MCF 10A (cell line): Measurements from ENCODE around the gene CREBL2. TPM values are rescaled to one million over a fixed set of nuclear protein-coding genes. Genes with fewer than 3 reads are reported as not detected.
A peak's percentile ranks its signal among the peaks of the same experiment; 100 is the strongest.
"Not testable (repeated sequence)": the region's sequence is repeated elsewhere in the genome, so short reads cannot be mapped to it uniquely, and the experiment has no call there.

ENCODE experiments used
- BruUV-seq: library from RNA; stranded (reverse); fragments of 400-500 nt; replicated peaks from 2 replicates; lab custom pipeline; 2021; lab: Mats Ljungman, UMichigan
- CTCF ChIA-PET: fragments of 300-600 bp; sonication (Branson Sonifier 250); formaldehyde crosslinking; extraction: SDS; loops from one replicate; lab custom pipeline; 2021; ENCODE audit warnings: antibody characterized with exemption, inconsistent platforms; lab: Yijun Ruan, JAX
- POLR2A ChIA-PET: fragments of 300-600, 350-650 bp; sonication (Branson Sonifier 250); formaldehyde crosslinking; extraction: SDS; loops from one replicate; lab custom pipeline; 2020; ENCODE audit warnings: antibody characterized with exemption, inconsistent platforms; lab: Yijun Ruan, JAX
- DNase-seq: peaks from one replicate; pipeline ENCODE4 v3.0.0-alpha.2; 2018; ENCODE audit not compliant: unreplicated experiment
- H3K27ac Mint-ChIP-seq: one replicate; pipeline ENCODE4 v1.8.0; 2022; ENCODE audit warnings: mild to moderate bottlenecking, low read depth, mixed read lengths; ENCODE audit not compliant: unreplicated experiment
- H3K27me3 Mint-ChIP-seq: one replicate; pipeline ENCODE4 v1.8.0; 2022; ENCODE audit warnings: mixed read lengths; ENCODE audit not compliant: insufficient read depth, unreplicated experiment
- H3K36me3 Mint-ChIP-seq: one replicate; pipeline ENCODE4 v1.8.0; 2022; ENCODE audit warnings: mild to moderate bottlenecking, moderate library complexity, mixed read lengths; ENCODE audit not compliant: insufficient read depth, unreplicated experiment
- H3K4me1 Mint-ChIP-seq: one replicate; pipeline ENCODE4 v1.8.0; 2022; ENCODE audit warnings: mixed read lengths; ENCODE audit not compliant: insufficient read depth, unreplicated experiment
- H3K4me3 Mint-ChIP-seq: one replicate; pipeline ENCODE4 v1.8.0; 2022; ENCODE audit warnings: mild to moderate bottlenecking, moderate library complexity, mixed read lengths; ENCODE audit not compliant: unreplicated experiment
- H3K9me3 Mint-ChIP-seq: one replicate; pipeline ENCODE4 v1.8.0; 2022; ENCODE audit warnings: mixed read lengths; ENCODE audit not compliant: unreplicated experiment
- CTCF ChIP-seq: fragments of 200-600 bp; IDR thresholded peaks from one replicate; pipeline ENCODE4 v1.8.0; 2022; ENCODE audit warnings: antibody characterized with exemption, mild to moderate bottlenecking; ENCODE audit not compliant: unreplicated experiment
- intact Hi-C: fragments of 100-400 bp; cut with micrococcal nuclease; formaldehyde crosslinking; loops from 2 replicates; pipeline ENCODE4 v1.14.1; 2022
- total RNA-seq: library from RNA; stranded (reverse); gene quantifications from 2 replicates; pipeline ENCODE4 v1.2.3, GENCODE V29; 2022

CREBL2 gene
- total RNA-seq, 1 experiment from 2014 or later: 17.4 TPM

GRCh38 chr12:12612358-12612757 lies 682 bp downstream of the CREBL2 start:
- no peaks in the 10 kb centered on the region for H3K27me3 Mint-ChIP-seq
- peak overlapping the region; percentile 95 for H3K4me3 Mint-ChIP-seq
- peak; percentile 64 for DNase-seq
- no TSS peak for BruUV-seq
- ChIA-PET POLR2A (interaction anchor here (0.7 to 3.0 kb wide), 18 partner anchors 10 to 255 kb away, joined by 3 to 21 read pairs (median 4); partner anchors contain the start of genes BORCS5 and DUSP16), CTCF (interaction anchor here (1.3 kb wide), 1 partner anchor 124 kb away, joined by 4 read pairs; no protein-coding TSS in a partner anchor)
- no peaks in the 10 kb centered on the region for H3K9me3 Mint-ChIP-seq
- H3K36me3 Mint-ChIP-seq: peaks cover 22% of the 10 kb centered on the region
- no peak for TF ChIP-seq CTCF
- H3K27ac Mint-ChIP-seq: peak overlapping the region; percentile 98
- intact Hi-C loops: loop anchor here (5.0 kb wide), 1 partner anchor 530 kb away; no protein-coding TSS in a partner anchor
- peaks cover 23% of the 10 kb centered on the region for H3K4me1 Mint-ChIP-seq

GRCh38 chr12:12613344-12613743 lies 1.7 kb downstream of the CREBL2 start:
- BruUV-seq: TSS peak; percentile 32
- intact Hi-C loops: loop anchor here (5.0 kb wide), 1 partner anchor 531 kb away; no protein-coding TSS in a partner anchor

GRCh38 chr12:12614342-12614741 lies 2.7 kb downstream of the CREBL2 start:
- no peak overlapping the region for H3K27ac Mint-ChIP-seq
- H3K9me3 Mint-ChIP-seq: no peaks in the 10 kb centered on the region
- H3K4me1 Mint-ChIP-seq: peaks cover 20% of the 10 kb centered on the region
- no TSS peak for BruUV-seq
- H3K4me3 Mint-ChIP-seq: no peak overlapping the region
- peaks cover 35% of the 10 kb centered on the region for H3K36me3 Mint-ChIP-seq
- DNase-seq: no peak
- intact Hi-C loops: loop anchor here (5.0 kb wide), 1 partner anchor 532 kb away; no protein-coding TSS in a partner anchor
- TF ChIP-seq CTCF: no peak
- CTCF ChIA-PET: interaction anchor here (0.6 to 1.6 kb wide), 3 partner anchors 18 to 181 kb away, joined by 3 to 5 read pairs (median 4); no protein-coding TSS in a partner anchor
- H3K27me3 Mint-ChIP-seq: no peaks in the 10 kb centered on the region
- POLR2A ChIA-PET: interaction anchor here (1.0 to 1.4 kb wide), 2 partner anchors 19 to 256 kb away, joined by 3 to 4 read pairs; no protein-coding TSS in a partner anchor

More at GRCh38 chr12:12613344-12613743, 1.7 kb downstream of the CREBL2 start:
- TF ChIP-seq CTCF: no peak
- no peak for DNase-seq
- ChIA-PET CTCF (interaction anchor here (0.6 to 1.6 kb wide), 4 partner anchors 19 to 271 kb away, joined by 3 to 5 read pairs (median 4); no protein-coding TSS in a partner anchor), POLR2A (interaction anchor here (0.7 to 3.0 kb wide), 6 partner anchors 22 to 90 kb away, joined by 3 to 15 read pairs (median 6); no protein-coding TSS in a partner anchor)
- H3K36me3 Mint-ChIP-seq: peaks cover 32% of the 10 kb centered on the region
- H3K4me3 Mint-ChIP-seq: peak overlapping the region; percentile 95
- H3K27me3 Mint-ChIP-seq: no peaks in the 10 kb centered on the region
- peaks cover 20% of the 10 kb centered on the region for H3K4me1 Mint-ChIP-seq
- H3K27ac Mint-ChIP-seq: peak overlapping the region; percentile 98
- H3K9me3 Mint-ChIP-seq: no peaks in the 10 kb centered on the region

- no peak for TF ChIP-seq CTCF
- CTCF ChIA-PET: interaction anchor here (0.8 to 1.2 kb wide), 5 partner anchors 10 to 66 kb away, joined by 3 to 4 read pairs (median 3); no protein-coding TSS in a partner anchor
- no TSS peak for BruUV-seq
- Mint-ChIP-seq H3K9me3 (no peaks in the 10 kb centered on the region), H3K4me3 (no peak overlapping the region), H3K27ac (no peak overlapping the region), H3K4me1 (peaks cover 12% of the 10 kb centered on the region), H3K27me3 (no peaks in the 10 kb centered on the region), H3K36me3 (peaks cover 35% of the 10 kb centered on the region)
- intact Hi-C loops: no loop called here
- POLR2A ChIA-PET: interaction anchor here (1.2 kb wide), 1 partner anchor 32 kb away, joined by 3 read pairs; no protein-coding TSS in a partner anchor
- no peak for DNase-seq
Measured at GRCh38 chr12:12616512-12617310, 5.0 kb downstream of the CREBL2 start.

- Mint-ChIP-seq H3K4me1 (peaks cover 11% of the 10 kb centered on the region), H3K36me3 (peaks cover 34% of the 10 kb centered on the region)
- CTCF ChIA-PET: interaction anchor here (0.8 kb wide), 1 partner anchor 55 kb away, joined by 3 read pairs; no protein-coding TSS in a partner anchor
- POLR2A ChIA-PET, H3K9me3 Mint-ChIP-seq, intact Hi-C loops, DNase-seq, BruUV-seq, H3K27me3 Mint-ChIP-seq, H3K4me3 Mint-ChIP-seq, H3K27ac Mint-ChIP-seq: not testable (repeated sequence)
Measured at GRCh38 chr12:12618064-12618463, 6.4 kb downstream of the CREBL2 start.
